IMR-90 (cell line): ENCODE measurements around the gene MEGF11.

Source experiments
- BHLHE40 ChIP-seq: fragments of 150-350 bp; IDR thresholded peaks from 2 replicates; pipeline ENCODE4 v1.6.1; 2016; ENCODE audit warnings: mild to moderate bottlenecking, low read depth, low read length
- CTCF ChIP-seq: conservative IDR thresholded peaks from 2 replicates; pipeline ENCODE4 v1.5.1; 2012; ENCODE audit warnings: mild to moderate bottlenecking, low read depth, low read length, improper control_type of control experiment
- MAZ ChIP-seq: IDR thresholded peaks from 2 replicates; pipeline ENCODE4 v1.6.1; 2012; ENCODE audit warnings: low read depth, mild to moderate bottlenecking, low read length, improper control_type of control experiment, moderate library complexity, borderline replicate concordance
- POLR2A ChIP-seq: IDR thresholded peaks from 2 replicates; pipeline ENCODE4 v1.6.1; 2012; ENCODE audit warnings: mild to moderate bottlenecking, low read depth, low read length
- RAD21 ChIP-seq: IDR thresholded peaks from 2 replicates; pipeline ENCODE4 v1.6.1; 2012; ENCODE audit warnings: low read length, improper control_type of control experiment
- RFX5 ChIP-seq: IDR thresholded peaks from 2 replicates; pipeline ENCODE4 v1.8.0; 2012; ENCODE audit warnings: low read depth, mild to moderate bottlenecking, low read length, moderate library complexity
- SMC3 ChIP-seq: fragments of 150-350 bp; IDR thresholded peaks from 2 replicates; pipeline ENCODE4 v1.6.1; 2016; ENCODE audit warnings: low read depth, mild to moderate bottlenecking, antibody characterized with exemption, low read length, moderate library complexity
- USF2 ChIP-seq: fragments of 150-350 bp; IDR thresholded peaks from 2 replicates; pipeline ENCODE4 v1.6.1; 2017; ENCODE audit warnings: mild to moderate bottlenecking, antibody characterized with exemption, low read length, low read depth

- TF ChIP-seq MAZ (no peak), CTCF (no peak), BHLHE40 (no peak), RAD21 (no peak), POLR2A (no peak), SMC3 (no peak), RFX5 (no peak), USF2 (no peak)
Observed at GRCh38 chr15:66001717-66002426, 251.7 kb downstream of the MEGF11 start.
